Esophagus squamous epithelium (tissue), 5 donors: ENCODE measurements around the gene PSME4. TPM values are rescaled to one million over a fixed set of nuclear protein-coding genes. Genes with fewer than 3 reads are reported as not detected.

ENCODE experiments used
- DNase-seq: peaks from one replicate; lab custom pipeline; 2025; lab: John Stamatoyannopoulos, UW
- H3K27ac ChIP-seq, 4 donors: fragments of 200-600 bp; sonication (generic); one replicate each; pipeline ENCODE4 v1.5.1; 2016 to 2019; ENCODE audit warnings: mild to moderate bottlenecking in 1 of 4
- H3K27me3 ChIP-seq, 4 donors: fragments of 200-600 bp; sonication (generic); 1 replicate in 3 of 4; 2 replicates in 1 of 4; pipeline versions ENCODE4 v1.5.1 to v1.6.0; 2017 to 2021; ENCODE audit warnings: antibody characterized with exemption in 1 of 4
- H3K36me3 ChIP-seq, 3 donors: fragments of 200-600 bp; sonication (generic); one replicate each; pipeline ENCODE4 v1.5.1; 2016 to 2019
- H3K4me1 ChIP-seq, 3 donors: fragments of 200-600 bp; sonication (generic); one replicate each; pipeline ENCODE4 v1.5.1; 2017 to 2019
- H3K4me3 ChIP-seq, 4 donors: fragments of 200-600 bp; sonication (generic); 1 replicate in 3 of 4; 2 replicates in 1 of 4; pipeline ENCODE4 v1.5.1; 2016 to 2019; ENCODE audit warnings: mild to moderate bottlenecking in 2 of 4, moderate library complexity in 1 of 4
- H3K9me3 ChIP-seq, 3 donors: fragments of 200-600 bp; sonication (generic); one replicate each; pipeline ENCODE4 v1.5.1; 2016 to 2019
- POLR2A ChIP-seq, 4 donors: fragments of 450-650 bp; IDR thresholded peaks; one replicate each; pipeline ENCODE4 v1.6.1; 2017; ENCODE audit warnings: antibody characterized with exemption in 4 of 4, mild to moderate bottlenecking in 4 of 4, moderate library complexity in 3 of 4
- WGBS, 2 donors: methylation state at CpG; one replicate each; pipeline ENCODE4 v1.1.5; 2018; 5-methylcytosine and 5-hydroxymethylcytosine counted together
- intact Hi-C: fragments of 100-400 bp; cut with DNase I; formaldehyde crosslinking; loops from one replicate; pipeline ENCODE4 v1.15.0; 2022
- total RNA-seq, 4 donors: library from RNA; depleted of rRNA; stranded (reverse); fragments of >200 nt; gene quantifications; one replicate each; pipeline ENCODE4 v1.1.0, GENCODE V29; 2016
- TF ChIP-seq, protein P1 (sequence below), 6 experiments: fragments of 450-650 bp in 4 of 6; fragments of 200-600 bp in 2 of 6; sonication (generic) in 2 of 6; IDR thresholded peaks; one replicate each; pipeline ENCODE4 v1.5.1; 2016 to 2019; ENCODE audit warnings: antibody characterized with exemption in 6 of 6, mild to moderate bottlenecking in 4 of 6, moderate library complexity in 4 of 6
- donor health status: DM: yes; HTN: yes; CAD: no.

Gene PSME4
- total RNA-seq, 4 donors from 2014 or later = 26.0 to 58.9 (median 44.0) TPM

DNA sequence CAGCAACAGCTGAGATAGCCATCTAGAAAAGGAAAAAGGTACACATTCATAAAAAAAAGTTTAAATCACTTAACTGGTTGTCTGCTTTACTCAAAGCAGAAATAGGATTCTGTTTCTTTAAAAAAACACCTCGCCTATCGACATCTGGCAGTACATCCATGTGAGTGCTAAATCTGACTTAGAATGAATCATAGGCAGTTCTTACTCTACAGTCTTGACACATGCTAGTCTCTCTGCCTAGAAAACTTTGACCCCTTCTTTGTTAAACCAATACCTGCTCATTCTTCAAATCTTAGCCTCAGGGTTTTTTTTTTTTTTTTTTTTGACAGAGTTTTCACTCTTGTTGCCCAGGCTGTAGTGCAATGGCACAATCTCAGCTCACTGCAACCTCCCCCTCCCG is 73.9 kb downstream of the PSME4 start:
- intact Hi-C loops = no loop called here
- DNase-seq = no peak
- WGBS, 2 donors = 30% methylated on average over 2 to 3 of the region's 3 CpGs
- H3K36me3 ChIP-seq = peaks cover 15 to 100% (median 25%) of the 10 kb centered on the region in 3 donors
- no peak overlapping the region for H3K27ac ChIP-seq
- no peaks in the 10 kb centered on the region for H3K27me3 ChIP-seq
- TF ChIP-seq, protein P1, sequence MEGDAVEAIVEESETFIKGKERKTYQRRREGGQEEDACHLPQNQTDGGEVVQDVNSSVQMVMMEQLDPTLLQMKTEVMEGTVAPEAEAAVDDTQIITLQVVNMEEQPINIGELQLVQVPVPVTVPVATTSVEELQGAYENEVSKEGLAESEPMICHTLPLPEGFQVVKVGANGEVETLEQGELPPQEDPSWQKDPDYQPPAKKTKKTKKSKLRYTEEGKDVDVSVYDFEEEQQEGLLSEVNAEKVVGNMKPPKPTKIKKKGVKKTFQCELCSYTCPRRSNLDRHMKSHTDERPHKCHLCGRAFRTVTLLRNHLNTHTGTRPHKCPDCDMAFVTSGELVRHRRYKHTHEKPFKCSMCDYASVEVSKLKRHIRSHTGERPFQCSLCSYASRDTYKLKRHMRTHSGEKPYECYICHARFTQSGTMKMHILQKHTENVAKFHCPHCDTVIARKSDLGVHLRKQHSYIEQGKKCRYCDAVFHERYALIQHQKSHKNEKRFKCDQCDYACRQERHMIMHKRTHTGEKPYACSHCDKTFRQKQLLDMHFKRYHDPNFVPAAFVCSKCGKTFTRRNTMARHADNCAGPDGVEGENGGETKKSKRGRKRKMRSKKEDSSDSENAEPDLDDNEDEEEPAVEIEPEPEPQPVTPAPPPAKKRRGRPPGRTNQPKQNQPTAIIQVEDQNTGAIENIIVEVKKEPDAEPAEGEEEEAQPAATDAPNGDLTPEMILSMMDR (IDR thresholded peaks at IDR 0.05) = no peak
- no peak for TF ChIP-seq POLR2A (IDR thresholded peaks at IDR 0.05)
- no peak overlapping the region for H3K4me3 ChIP-seq
- no peaks in the 10 kb centered on the region for H3K9me3 ChIP-seq
- H3K4me1 ChIP-seq = peaks cover 0 to 11% (median 0%) of the 10 kb centered on the region in 3 donors

DNA sequence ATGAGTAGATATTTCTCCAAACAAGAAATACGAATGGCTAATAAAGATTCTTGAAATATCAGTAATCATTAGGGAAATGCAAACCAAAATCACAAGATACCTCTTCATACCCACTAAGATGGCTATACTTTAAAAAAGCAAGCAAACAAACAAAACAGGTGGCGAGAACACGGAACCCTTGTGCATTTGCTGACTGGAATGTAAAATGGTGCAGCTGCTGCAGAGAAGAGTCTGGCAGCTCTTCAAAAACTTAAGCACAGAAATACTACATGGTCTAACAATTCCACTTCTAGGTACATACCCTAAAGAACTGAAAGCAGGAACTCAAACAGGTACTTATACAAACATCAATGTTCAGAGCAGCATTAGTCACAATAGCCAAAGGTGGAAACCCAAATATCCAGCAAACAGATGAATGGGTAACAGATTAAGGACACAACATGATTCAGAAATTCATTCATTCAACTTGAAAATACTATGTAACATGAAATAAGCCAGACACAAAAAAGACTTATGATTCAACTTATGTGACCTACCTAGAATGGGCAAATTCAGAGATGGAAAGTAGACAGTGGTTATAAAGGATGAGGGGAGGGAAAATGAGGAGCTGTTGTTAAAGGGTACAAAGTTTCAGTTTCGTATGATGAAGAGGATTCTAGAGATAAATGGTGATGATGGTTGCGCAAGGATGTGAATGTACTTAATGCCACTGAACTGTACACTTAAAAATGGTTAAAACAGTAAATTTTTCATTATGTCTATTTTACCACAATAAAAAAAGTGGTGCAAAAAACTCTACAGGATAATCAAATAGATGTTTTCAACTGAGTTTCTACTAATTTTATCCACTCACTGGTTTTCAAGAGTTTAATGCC is 84.2 kb downstream of the PSME4 start:
- Histone ChIP-seq H3K27ac (no peak overlapping the region), H3K36me3 (peaks cover 15 to 100% (median 33%) of the 10 kb centered on the region in 3 donors), H3K27me3 (no peaks in the 10 kb centered on the region), H3K4me3 (no peak overlapping the region), H3K9me3 (no peaks in the 10 kb centered on the region), H3K4me1 (no peaks in the 10 kb centered on the region)
- TF ChIP-seq POLR2A (IDR thresholded peaks at IDR 0.05) = no peak
- TF ChIP-seq, protein P1 (IDR thresholded peaks at IDR 0.05) = no peak
- no peak for DNase-seq
- intact Hi-C loops = no loop called here
- 84 to 91% methylated on average over 5 of the region's 5 CpGs for WGBS, 2 donors

DNA sequence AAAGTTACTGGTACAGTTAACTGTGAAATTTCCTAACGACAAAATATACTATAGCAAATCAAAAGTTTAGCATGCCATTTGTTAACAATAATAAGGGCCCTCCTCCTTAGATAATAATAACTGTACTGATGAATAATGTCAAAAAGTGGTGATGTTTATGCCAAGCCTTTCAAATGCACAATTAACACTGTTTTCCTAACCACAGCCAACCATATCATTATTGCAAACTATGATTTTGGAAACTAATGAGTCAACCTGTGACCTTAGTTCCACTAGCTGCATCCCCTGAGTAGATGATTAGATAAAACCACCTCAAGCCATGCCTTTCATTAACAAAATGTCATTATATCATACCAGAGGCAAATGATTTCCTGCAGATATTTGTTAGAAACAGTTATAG is 85.9 kb downstream of the PSME4 start:
- H3K4me1 ChIP-seq = no peaks in the 10 kb centered on the region
- H3K36me3 ChIP-seq = peaks cover 11 to 100% (median 18%) of the 10 kb centered on the region in 3 donors
- no peak overlapping the region for H3K4me3 ChIP-seq
- no peaks in the 10 kb centered on the region for H3K27me3 ChIP-seq
- WGBS, 2 donors = 94 to 95% methylated on average over 1 of the region's 1 CpG
- no peak for DNase-seq
- intact Hi-C loops = no loop called here
- H3K27ac ChIP-seq = no peak overlapping the region
- TF ChIP-seq, protein P1 (IDR thresholded peaks at IDR 0.05) = no peak
- TF ChIP-seq POLR2A (IDR thresholded peaks at IDR 0.05) = no peak
- H3K9me3 ChIP-seq = no peaks in the 10 kb centered on the region

DNA sequence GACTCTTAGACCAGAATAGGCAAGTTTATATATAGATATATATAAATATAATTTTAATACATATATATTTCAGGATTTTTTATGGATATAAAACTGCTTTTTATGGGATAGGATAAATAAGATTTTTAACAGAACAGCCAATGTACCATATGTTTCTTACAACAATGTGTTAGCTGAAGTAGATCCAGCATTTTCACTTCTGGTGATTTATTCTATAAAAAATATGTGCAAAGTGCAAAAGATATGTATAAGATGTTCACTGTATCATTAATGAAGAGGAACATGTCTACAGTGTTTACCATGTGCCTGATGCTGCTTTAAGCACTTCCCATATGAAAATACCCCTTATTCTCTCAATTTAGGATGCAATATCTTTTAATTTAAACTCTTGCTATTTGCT is 88.8 kb downstream of the PSME4 start:
- Histone ChIP-seq H3K4me1 (peaks cover 0 to 3% (median 0%) of the 10 kb centered on the region in 3 donors), H3K9me3 (no peaks in the 10 kb centered on the region), H3K36me3 (peaks cover 11 to 96% (median 17%) of the 10 kb centered on the region in 3 donors), H3K27ac (no peak overlapping the region), H3K4me3 (no peak overlapping the region), H3K27me3 (no peaks in the 10 kb centered on the region)
- DNase-seq = no peak
- no peak for TF ChIP-seq POLR2A (IDR thresholded peaks at IDR 0.05)
- TF ChIP-seq, protein P1 (IDR thresholded peaks at IDR 0.05) = no peak
- intact Hi-C loops = no loop called here

DNA sequence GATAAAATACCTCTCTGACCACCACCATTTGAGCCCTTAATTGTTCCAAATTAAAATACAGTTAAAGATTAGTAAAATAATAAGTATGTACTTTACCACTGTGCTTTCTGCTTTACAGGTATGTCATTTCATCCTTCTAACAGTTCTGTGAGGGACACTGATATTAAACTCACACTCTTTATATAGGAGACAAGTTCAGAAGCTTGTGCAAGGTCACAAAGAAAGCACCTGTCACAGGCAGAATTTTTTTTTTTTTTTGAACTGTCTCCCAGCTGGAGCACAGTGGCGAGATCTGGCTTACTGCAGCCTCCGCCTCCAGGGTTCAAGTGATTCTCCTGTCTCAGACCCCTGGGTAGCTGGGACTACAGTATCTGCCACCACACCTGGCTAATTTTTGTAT is 89.4 kb downstream of the PSME4 start:
- DNase-seq = no peak
- H3K9me3 ChIP-seq = no peaks in the 10 kb centered on the region
- no peaks in the 10 kb centered on the region for H3K27me3 ChIP-seq
- H3K4me3 ChIP-seq = no peak overlapping the region
- intact Hi-C loops = no loop called here
- WGBS, 2 donors = 90 to 95% methylated on average over 2 of the region's 2 CpGs
- TF ChIP-seq, protein P1 (IDR thresholded peaks at IDR 0.05) = no peak
- no peak for TF ChIP-seq POLR2A (IDR thresholded peaks at IDR 0.05)
- peaks cover 10 to 96% (median 17%) of the 10 kb centered on the region in 3 donors for H3K36me3 ChIP-seq
- H3K27ac ChIP-seq = no peak overlapping the region
- peaks cover 0 to 3% (median 0%) of the 10 kb centered on the region in 3 donors for H3K4me1 ChIP-seq
